ENCODE data around the gene P2RY2. TPM values are rescaled to one million over a fixed set of nuclear protein-coding genes. Genes with fewer than 3 reads are reported as not detected.
"Not testable (repeated sequence)": the region's sequence is repeated elsewhere in the genome, so short reads cannot be mapped to it uniquely, and the experiment has no call there.

The P2RY2 gene
- total RNA-seq, 1 donor from 2014 or later: 0.30 TPM

GRCh38 chr11:73273222-73273895 is 55.3 kb downstream of the P2RY2 start:
- no peak for DNase-seq (ENCODE audit: low read depth)
- Histone ChIP-seq H3K27me3 (ENCODE audit: insufficient read depth, low read length) (no peaks in the 10 kb centered on the region), H3K36me3 (ENCODE audit: insufficient read depth, low read length) (no peaks in the 10 kb centered on the region), H3K4me3 (ENCODE audit: insufficient read depth, low read depth, low read length) (no peak overlapping the region), H3K79me2 (ENCODE audit: insufficient read depth, low read length) (no peaks in the 10 kb centered on the region), H3K4me1 (ENCODE audit: insufficient read depth, low read length) (no peaks in the 10 kb centered on the region), H3K27ac (ENCODE audit: low read depth, low read length) (no peak overlapping the region), H2AFZ (ENCODE audit: low read depth, low read length) (no peak overlapping the region), H4K20me1 (ENCODE audit: insufficient read depth, low read length) (no peaks in the 10 kb centered on the region), H3K4me2 (ENCODE audit: low read length) (no peak overlapping the region), H3K9ac (ENCODE audit: low read length) (no peak overlapping the region), H3K9me3 (ENCODE audit: insufficient read depth, low read depth, low read length) (no peaks in the 10 kb centered on the region)
- no peak for TF ChIP-seq CTCF (IDR thresholded peaks at IDR 0.05; ENCODE audit: insufficient read depth, low read depth, low read length)
- TF ChIP-seq EZH2 (IDR thresholded peaks at IDR 0.05; ENCODE audit: insufficient read depth, low read length): no peak
- peak overlapping the region; percentile 12 for H3K4me3 Mint-ChIP-seq (ENCODE audit: unreplicated experiment)
- H3K9me3 Mint-ChIP-seq (ENCODE audit: unreplicated experiment): no peaks in the 10 kb centered on the region
- FAIRE-seq: no peak
- H3K36me3 Mint-ChIP-seq (ENCODE audit: low read depth, unreplicated experiment): no peaks in the 10 kb centered on the region
- no peak overlapping the region for H3K27ac Mint-ChIP-seq (ENCODE audit: unreplicated experiment)
- H3K4me1 Mint-ChIP-seq (ENCODE audit: low read depth, unreplicated experiment): peaks cover 4% of the 10 kb centered on the region
- peaks cover 20% of the 10 kb centered on the region for H3K27me3 Mint-ChIP-seq (ENCODE audit: low read depth, unreplicated experiment)

- H3K4me3 ChIP-seq (ENCODE audit: insufficient read depth, low read depth, low read length); H3K27ac Mint-ChIP-seq (ENCODE audit: unreplicated experiment); FAIRE-seq; H3K4me1 ChIP-seq (ENCODE audit: insufficient read depth, low read length); H3K79me2 ChIP-seq (ENCODE audit: insufficient read depth, low read length); H3K4me2 ChIP-seq (ENCODE audit: low read length); H3K27ac ChIP-seq (ENCODE audit: low read depth, low read length); H3K4me3 Mint-ChIP-seq (ENCODE audit: unreplicated experiment); H3K9me3 Mint-ChIP-seq (ENCODE audit: unreplicated experiment); DNase-seq (ENCODE audit: low read depth); H4K20me1 ChIP-seq (ENCODE audit: insufficient read depth, low read length); H3K27me3 ChIP-seq (ENCODE audit: insufficient read depth, low read length); H3K9ac ChIP-seq (ENCODE audit: low read length); H2AFZ ChIP-seq (ENCODE audit: low read depth, low read length); H3K36me3 ChIP-seq (ENCODE audit: insufficient read depth, low read length); H3K9me3 ChIP-seq (ENCODE audit: insufficient read depth, low read depth, low read length); H3K4me1 Mint-ChIP-seq (ENCODE audit: low read depth, unreplicated experiment); H3K36me3 Mint-ChIP-seq (ENCODE audit: low read depth, unreplicated experiment): not testable (repeated sequence)
- peaks cover 18% of the 10 kb centered on the region for H3K27me3 Mint-ChIP-seq (ENCODE audit: low read depth, unreplicated experiment)
Measured at GRCh38 chr11:73274191-73274590, 56.1 kb downstream of the P2RY2 start.

DNA sequence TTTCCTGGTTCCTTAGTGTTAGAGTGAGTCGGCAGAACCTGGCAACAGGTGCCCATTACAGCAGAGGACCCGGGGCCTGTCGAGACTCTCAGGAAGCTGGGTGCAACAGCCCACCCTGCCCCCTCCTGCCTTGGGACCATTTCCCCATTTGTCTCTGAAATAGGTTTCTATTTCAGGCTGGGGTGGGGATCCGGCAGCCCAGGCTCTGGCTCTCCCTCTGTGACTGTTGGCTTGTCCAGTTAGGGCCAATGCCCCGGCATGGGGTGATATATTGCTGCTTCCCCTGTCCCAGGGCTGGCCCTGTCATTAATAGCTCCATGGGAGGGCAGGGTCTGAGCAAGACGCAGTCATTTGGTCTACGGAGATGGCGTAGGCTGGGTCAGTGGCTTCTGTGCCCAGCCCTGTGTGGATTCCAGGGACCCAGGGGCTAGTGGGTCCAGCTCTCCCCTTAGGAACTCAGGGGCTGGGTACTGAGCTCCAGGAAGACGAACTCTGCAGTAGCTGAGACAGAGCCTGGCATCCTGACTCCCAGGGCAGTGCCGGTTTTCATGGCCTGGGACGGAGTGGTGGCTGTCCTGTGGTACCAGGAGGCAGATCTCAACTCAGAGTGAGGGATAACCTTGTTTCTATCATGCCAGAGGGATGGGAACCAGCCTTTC is 56.8 kb downstream of the P2RY2 start:
- no peaks in the 10 kb centered on the region for H3K27me3 ChIP-seq (ENCODE audit: insufficient read depth, low read length)
- no peak for DNase-seq (ENCODE audit: low read depth)
- no peak overlapping the region for H3K4me3 ChIP-seq (ENCODE audit: insufficient read depth, low read depth, low read length)
- Mint-ChIP-seq H3K4me1 (ENCODE audit: low read depth, unreplicated experiment) (peaks cover 2% of the 10 kb centered on the region), H3K9me3 (ENCODE audit: unreplicated experiment) (no peaks in the 10 kb centered on the region), H3K27ac (ENCODE audit: unreplicated experiment) (no peak overlapping the region), H3K36me3 (ENCODE audit: low read depth, unreplicated experiment) (no peaks in the 10 kb centered on the region), H3K27me3 (ENCODE audit: low read depth, unreplicated experiment) (peaks cover 15% of the 10 kb centered on the region), H3K4me3 (ENCODE audit: unreplicated experiment) (no peak overlapping the region)
- TF ChIP-seq CTCF (IDR thresholded peaks at IDR 0.05; ENCODE audit: insufficient read depth, low read depth, low read length): no peak
- no peak for TF ChIP-seq EZH2 (IDR thresholded peaks at IDR 0.05; ENCODE audit: insufficient read depth, low read length)
- no peak for FAIRE-seq
- H3K9ac ChIP-seq (ENCODE audit: low read length): no peak overlapping the region
- no peaks in the 10 kb centered on the region for H3K36me3 ChIP-seq (ENCODE audit: insufficient read depth, low read length)
- H2AFZ ChIP-seq (ENCODE audit: low read depth, low read length): no peak overlapping the region
- no peaks in the 10 kb centered on the region for H4K20me1 ChIP-seq (ENCODE audit: insufficient read depth, low read length)
- no peaks in the 10 kb centered on the region for H3K4me1 ChIP-seq (ENCODE audit: insufficient read depth, low read length)
- H3K27ac ChIP-seq (ENCODE audit: low read depth, low read length): no peak overlapping the region
- no peak overlapping the region for H3K4me2 ChIP-seq (ENCODE audit: low read length)
- no peaks in the 10 kb centered on the region for H3K79me2 ChIP-seq (ENCODE audit: insufficient read depth, low read length)
- no peaks in the 10 kb centered on the region for H3K9me3 ChIP-seq (ENCODE audit: insufficient read depth, low read depth, low read length)

All from astrocyte (in vitro differentiated cells and primary cell).